ENCODE measurements around the gene ETV7.
A peak's percentile ranks its signal among the peaks of the same experiment; 100 is the strongest.

The ETV7 gene

GRCh38 chr6:36324715-36325114, 62.8 kb downstream of the ETV7 start:
- no peaks in the 10 kb centered on the region for H3K9me3 Mint-ChIP-seq
- no peaks in the 10 kb centered on the region for H3K36me3 Mint-ChIP-seq (ENCODE audit: low read depth)
- H3K4me3 Mint-ChIP-seq: no peak overlapping the region
- peaks cover 21% of the 10 kb centered on the region for H3K27me3 Mint-ChIP-seq (ENCODE audit: low read depth)
- no peak for TF ChIP-seq CTCF (IDR thresholded peaks at IDR 0.05; ENCODE audit: unreplicated experiment in 3 of 3)
- peaks cover 41% of the 10 kb centered on the region for H3K4me1 Mint-ChIP-seq
- peak overlapping the region in 2 of 3 experiments; percentile 48 to 69 for H3K27ac Mint-ChIP-seq

- Mint-ChIP-seq H3K4me3 (no peak overlapping the region), H3K27me3 (ENCODE audit: low read depth) (peaks cover 23% of the 10 kb centered on the region), H3K36me3 (ENCODE audit: low read depth) (no peaks in the 10 kb centered on the region), H3K27ac (no peak overlapping the region), H3K9me3 (no peaks in the 10 kb centered on the region), H3K4me1 (peaks cover 42% of the 10 kb centered on the region)
- no peak for TF ChIP-seq CTCF (IDR thresholded peaks at IDR 0.05; ENCODE audit: unreplicated experiment in 3 of 3)
Measured at GRCh38 chr6:36324191-36324590, 63.3 kb downstream of the ETV7 start.

GRCh38 chr6:36323062-36323461, 64.4 kb downstream of the ETV7 start:
- H3K27me3 Mint-ChIP-seq (ENCODE audit: low read depth): peaks cover 32% of the 10 kb centered on the region
- TF ChIP-seq CTCF (IDR thresholded peaks at IDR 0.05; ENCODE audit: unreplicated experiment in 3 of 3): no peak
- no peak overlapping the region for H3K4me3 Mint-ChIP-seq
- H3K27ac Mint-ChIP-seq: no peak overlapping the region
- H3K9me3 Mint-ChIP-seq: no peaks in the 10 kb centered on the region
- peaks cover 39% of the 10 kb centered on the region for H3K4me1 Mint-ChIP-seq
- no peaks in the 10 kb centered on the region for H3K36me3 Mint-ChIP-seq (ENCODE audit: low read depth)

GRCh38 chr6:36322591-36322990, 64.9 kb downstream of the ETV7 start:
- peaks cover 35% of the 10 kb centered on the region for H3K4me1 Mint-ChIP-seq
- peaks cover 32% of the 10 kb centered on the region for H3K27me3 Mint-ChIP-seq (ENCODE audit: low read depth)
- H3K4me3 Mint-ChIP-seq: no peak overlapping the region
- no peak for TF ChIP-seq CTCF (IDR thresholded peaks at IDR 0.05; ENCODE audit: unreplicated experiment in 3 of 3)
- H3K27ac Mint-ChIP-seq: no peak overlapping the region
- H3K9me3 Mint-ChIP-seq: no peaks in the 10 kb centered on the region
- H3K36me3 Mint-ChIP-seq (ENCODE audit: low read depth): no peaks in the 10 kb centered on the region

GRCh38 chr6:36320475-36320874, 67.0 kb downstream of the ETV7 start:
- H3K27me3 Mint-ChIP-seq (ENCODE audit: low read depth): peaks cover 36% of the 10 kb centered on the region

More at GRCh38 chr6:36320475-36320874, 67.0 kb downstream of the ETV7 start:
- H3K4me1 Mint-ChIP-seq: peaks cover 15% of the 10 kb centered on the region
- no peaks in the 10 kb centered on the region for H3K9me3 Mint-ChIP-seq
- H3K27ac Mint-ChIP-seq: no peak overlapping the region
- no peaks in the 10 kb centered on the region for H3K36me3 Mint-ChIP-seq (ENCODE audit: low read depth)
- H3K4me3 Mint-ChIP-seq: no peak overlapping the region
- TF ChIP-seq CTCF (IDR thresholded peaks at IDR 0.05; ENCODE audit: unreplicated experiment in 3 of 3): no peak

Measured in nephron (organoid).